Cardiac septum (tissue), 1 donor: Measurements from ENCODE around the gene PSG7. TPM values are rescaled to one million over a fixed set of nuclear protein-coding genes. Genes with fewer than 3 reads are reported as not detected.
"Not testable (repeated sequence)": the region's sequence is repeated elsewhere in the genome, so short reads cannot be mapped to it uniquely, and the experiment has no call there.

Experiments
- DNase-seq: peaks from one replicate; pipeline ENCODE4 v3.0.0-alpha.2; 2020; ENCODE audit warnings: low spot score
- intact Hi-C: fragments of 100-400 bp; cut with DNase I; formaldehyde crosslinking; loops from one replicate; pipeline ENCODE4 v1.14.0; 2022
- total RNA-seq: library from RNA; stranded (reverse); fragmentation: NEBNext Ultra II Directional; extraction: Animal tissue kit (Norgen Biotek cat#: 25700); gene quantifications from one replicate; pipeline ENCODE4 v1.2.1, GENCODE V29; 2021
- donor health status: DM: no; HTN: no; CAD: no.

PSG7 gene
- total RNA-seq, 1 donor from 2014 or later, result not detected

DNA sequence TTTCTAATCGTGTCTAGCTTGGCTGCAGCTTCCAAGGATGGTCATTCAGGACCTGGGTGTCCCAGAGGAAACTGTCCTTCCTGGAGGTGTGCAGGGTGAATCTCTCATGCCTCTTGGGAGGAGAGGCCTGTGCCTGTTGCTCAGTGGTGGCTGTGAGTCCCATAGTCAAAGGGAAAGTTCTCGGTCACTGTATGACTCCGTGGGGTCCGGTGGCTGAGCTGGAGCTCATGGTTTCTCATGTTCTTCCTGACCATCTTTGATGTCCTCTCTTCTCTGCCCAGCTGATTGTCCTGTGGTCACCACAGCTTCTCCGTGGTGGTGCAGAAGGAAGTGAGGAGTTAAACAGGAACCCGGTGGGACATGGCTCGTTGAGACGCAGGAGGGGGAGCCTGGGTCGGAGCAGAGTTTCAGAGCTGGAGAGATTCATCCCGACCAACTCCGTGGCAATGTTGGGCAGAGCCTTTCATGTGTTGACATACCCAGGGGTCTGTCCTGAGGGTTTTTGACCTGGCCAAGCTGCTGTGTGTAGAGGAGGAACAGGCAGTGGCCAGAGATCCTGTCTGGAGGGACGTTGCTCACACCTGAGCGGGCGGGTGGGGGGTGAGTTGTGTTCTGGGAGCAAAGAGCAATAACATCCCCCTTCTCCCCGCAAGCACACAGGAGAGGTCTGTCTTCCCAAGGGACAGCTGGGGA lies 18.5 kb downstream of the PSG7 start:
- intact Hi-C loops, DNase-seq: not testable (repeated sequence)

DNA sequence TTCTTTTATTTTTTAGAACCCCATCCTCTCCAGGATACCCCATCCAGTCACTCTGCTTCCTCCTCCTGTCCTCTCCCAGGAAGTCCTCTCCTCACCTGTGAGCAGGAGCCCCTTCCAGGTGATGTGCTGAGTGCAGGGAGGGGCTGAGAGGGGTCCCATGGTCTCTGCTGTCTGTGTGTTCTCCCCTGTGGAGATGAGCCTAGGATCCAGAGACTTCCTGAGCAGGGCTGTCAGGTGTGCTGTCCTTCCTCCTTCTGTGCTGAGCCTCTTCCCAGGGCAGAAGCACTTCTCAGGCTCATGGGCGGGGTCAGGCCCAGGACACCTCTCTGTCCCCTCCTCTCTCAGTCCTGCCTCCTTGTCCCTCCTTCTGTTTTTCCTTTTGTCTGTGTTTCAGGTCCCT lies 19.4 kb downstream of the PSG7 start, which contains the start of gene PSG6:
TSS of gene PSG6 (minus strand) at position 261 of the 400 bp plus-strand sequence. CDS start at position 159, 102 bp downstream.
- intact Hi-C loops, DNase-seq: not testable (repeated sequence)

DNA sequence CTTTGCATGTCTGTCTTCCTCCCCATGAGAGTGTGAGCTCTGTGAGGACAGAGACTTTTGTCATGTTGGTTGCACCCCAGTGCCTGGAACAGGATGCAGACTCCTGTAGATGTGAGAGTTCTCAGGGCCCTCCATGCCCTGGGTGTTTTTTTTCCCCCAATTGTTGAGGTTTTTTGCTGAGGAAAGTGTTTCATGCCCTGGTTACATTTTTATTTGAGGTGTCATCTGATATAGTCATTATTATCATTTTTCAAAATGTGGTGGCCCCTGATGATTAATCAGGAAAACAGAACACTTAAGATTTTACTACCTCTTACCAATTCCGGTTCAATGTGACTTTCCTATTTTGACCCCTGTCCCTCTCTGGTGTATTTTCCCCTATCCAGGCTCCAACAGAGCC lies 20.1 kb downstream of the PSG7 start:
- DNase-seq, intact Hi-C loops: not testable (repeated sequence)

DNA sequence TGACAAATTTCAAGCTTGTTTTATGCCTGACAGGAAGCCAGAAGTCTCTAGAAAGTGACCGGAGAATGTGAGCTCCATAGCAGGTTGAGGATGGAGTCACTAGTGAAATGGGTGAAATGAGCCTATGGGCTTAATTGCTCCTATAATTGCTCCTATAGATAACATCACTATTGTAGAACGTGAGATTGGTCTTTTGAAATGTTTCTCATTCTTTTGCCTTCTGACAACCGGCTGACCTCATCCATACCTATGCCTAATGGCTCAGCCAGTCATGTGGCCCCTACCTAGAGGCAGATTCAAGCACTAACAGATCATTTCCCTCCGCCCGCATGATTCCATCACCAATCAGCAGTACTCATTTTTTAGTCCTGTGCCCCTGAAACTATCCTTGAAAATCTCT lies 23.5 kb downstream of the PSG7 start:
- intact Hi-C loops, DNase-seq: not testable (repeated sequence)

DNA sequence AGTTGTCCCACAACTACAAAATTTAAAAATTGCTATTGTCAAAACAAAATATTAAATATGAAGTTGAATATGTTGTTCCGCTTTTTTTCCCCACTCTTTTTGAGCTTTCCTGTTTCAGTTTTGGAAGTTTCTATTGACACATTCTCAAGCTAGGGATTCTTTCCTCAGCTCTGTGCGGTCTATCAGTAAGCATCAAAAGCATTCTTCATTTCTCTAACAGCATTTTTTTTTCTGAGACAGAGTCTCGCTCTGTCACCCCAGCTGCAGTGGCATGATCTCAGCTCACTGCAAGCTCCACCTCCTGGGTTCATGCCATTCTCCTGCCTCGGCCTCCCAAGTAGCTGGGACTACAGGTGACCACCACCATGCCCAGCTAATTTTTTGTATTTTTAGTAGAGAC lies 24.1 kb downstream of the PSG7 start:
- DNase-seq, intact Hi-C loops: not testable (repeated sequence)

DNA sequence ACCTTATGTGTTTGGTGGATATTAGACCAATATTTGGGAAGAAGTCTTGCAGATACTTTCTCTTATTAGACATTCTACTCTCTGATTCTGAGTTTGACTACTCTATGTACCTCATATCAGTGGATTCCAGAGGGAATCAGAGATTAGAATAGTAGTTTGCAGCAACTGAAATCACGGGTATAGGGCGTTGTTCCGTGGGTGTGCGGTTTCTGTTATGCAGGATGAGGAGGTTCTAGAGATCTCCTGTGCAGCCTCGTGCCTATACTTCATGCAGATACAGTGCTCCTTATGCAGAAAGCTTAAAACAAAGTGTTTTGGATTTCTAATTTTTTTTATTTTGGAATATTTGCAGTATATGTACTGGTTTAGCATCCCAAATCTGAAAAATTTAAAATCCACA lies 25.3 kb downstream of the PSG7 start:
- intact Hi-C loops, DNase-seq: not testable (repeated sequence)

DNA sequence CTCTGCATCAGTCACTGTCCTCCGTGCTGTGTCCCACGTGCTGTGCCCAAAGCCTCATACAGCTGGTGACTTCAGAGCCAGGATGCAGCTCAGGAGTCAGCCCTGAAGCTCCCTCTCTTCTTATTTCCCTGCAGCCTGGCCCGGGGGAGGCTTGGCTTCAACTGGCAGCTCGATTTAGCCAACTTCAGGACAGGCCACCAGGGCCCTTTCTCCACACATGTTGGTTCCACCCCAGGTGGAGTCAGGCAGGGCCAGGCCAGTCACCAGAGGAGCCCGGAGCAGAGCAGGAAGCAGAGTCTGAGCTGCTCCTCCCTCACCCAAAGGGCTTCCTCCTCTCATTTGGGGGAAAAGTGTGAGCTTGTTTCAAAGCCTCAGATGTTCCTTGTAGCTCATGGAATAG lies 30.8 kb downstream of the PSG7 start:
- intact Hi-C loops, DNase-seq: not testable (repeated sequence)

DNA sequence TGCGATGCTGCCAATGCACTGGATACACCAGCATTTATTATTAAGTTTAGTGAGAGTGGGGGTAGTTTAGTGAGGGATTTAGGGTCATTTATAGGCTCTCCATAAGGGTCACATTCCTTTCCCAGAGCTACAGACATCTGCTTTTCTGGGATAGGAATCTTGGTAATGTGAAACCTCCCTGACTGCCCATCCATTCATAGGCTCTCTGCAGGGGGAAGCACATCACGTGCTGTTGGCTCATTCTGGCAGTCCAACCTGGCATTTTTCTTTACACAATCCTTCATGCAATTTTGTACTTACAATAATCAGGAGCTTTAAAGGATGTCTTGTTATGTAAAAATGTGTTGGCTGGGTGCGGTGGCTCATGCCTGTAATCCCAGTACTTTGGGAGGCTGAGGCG lies 36.4 kb downstream of the PSG7 start:
- DNase-seq, intact Hi-C loops: not testable (repeated sequence)

DNA sequence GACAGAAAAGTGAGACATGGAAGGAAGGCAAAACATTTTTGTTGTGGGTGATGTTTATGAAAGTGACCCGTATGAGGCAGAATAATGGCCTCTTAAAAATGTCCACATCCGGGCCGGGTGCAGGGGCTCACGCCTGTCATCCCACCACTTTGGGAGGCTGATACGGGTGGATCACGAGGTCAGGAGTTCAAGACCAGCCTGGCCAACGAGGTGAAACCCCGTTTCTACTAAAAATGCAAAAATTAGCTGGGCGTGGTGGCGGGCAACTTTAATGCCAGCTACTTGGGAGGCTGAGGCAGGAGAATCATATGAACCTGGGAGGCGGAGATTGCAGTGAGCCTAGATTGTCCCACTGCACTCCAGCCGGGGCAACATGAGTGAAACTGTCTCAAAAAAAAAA lies 37.3 kb downstream of the PSG7 start:
- intact Hi-C loops, result not testable (repeated sequence)

DNA sequence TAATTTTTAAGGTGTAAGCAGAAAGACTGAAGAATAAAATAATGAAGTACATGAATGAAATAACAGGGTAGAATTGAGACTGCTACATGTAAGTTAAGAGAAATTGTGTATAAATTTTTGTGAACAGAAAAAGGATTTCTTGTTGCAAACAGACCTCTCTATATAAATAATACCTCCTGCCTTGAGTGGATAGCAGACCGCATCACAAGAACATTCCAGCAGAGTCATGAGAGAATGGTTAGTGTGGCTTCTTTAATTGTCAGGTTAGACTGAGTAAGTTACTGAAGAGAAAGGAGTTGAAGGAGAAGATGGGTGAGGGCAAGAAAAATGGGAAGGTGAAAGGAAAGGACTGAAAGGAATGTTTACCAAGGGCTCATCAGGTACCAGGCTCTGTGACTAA lies 37.9 kb downstream of the PSG7 start:
- DNase-seq, intact Hi-C loops: not testable (repeated sequence)

More for the DNA sequence above, 37.3 kb downstream of the PSG7 start:
- not testable (repeated sequence) for DNase-seq

DNA sequence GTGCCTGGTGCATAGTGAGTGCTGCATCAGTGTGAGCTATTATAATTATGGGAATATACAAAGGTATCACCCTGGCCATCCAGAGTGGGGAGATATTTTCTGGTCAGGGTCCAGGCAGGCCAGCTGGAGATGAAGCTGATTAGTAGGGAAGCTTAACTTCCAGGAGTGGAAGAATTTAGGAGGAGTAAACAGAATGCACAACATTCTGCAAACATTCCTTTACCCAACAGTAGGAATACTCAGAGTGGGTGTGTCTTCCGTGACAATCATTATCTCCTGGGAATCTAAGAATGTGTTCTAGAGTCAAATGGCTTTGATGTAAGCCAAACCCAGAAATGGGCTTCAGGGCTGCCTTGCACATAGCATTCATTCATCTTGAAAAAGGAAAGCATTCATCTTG lies 38.4 kb downstream of the PSG7 start:
- DNase-seq, intact Hi-C loops: not testable (repeated sequence)

DNA sequence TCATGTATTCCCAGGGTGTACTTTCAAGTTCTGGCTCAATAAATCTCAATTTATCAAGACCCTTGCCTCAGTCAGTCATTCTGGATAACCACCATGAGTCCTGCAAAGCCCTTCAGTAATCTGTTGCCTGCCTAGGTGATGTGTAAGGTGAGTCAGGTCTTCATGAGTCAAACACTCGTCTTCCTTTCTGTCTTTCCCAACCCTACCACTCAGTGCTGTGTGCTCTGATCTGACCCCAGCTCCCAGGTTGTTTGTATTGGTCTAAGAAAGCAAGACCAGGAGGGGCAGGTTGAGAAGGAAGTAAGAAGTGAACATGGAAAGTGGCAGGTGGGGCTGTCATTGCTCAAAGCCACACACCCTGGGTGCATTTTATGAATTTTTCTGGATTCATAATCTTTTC lies 39.3 kb downstream of the PSG7 start:
- DNase-seq, intact Hi-C loops: not testable (repeated sequence)

DNA sequence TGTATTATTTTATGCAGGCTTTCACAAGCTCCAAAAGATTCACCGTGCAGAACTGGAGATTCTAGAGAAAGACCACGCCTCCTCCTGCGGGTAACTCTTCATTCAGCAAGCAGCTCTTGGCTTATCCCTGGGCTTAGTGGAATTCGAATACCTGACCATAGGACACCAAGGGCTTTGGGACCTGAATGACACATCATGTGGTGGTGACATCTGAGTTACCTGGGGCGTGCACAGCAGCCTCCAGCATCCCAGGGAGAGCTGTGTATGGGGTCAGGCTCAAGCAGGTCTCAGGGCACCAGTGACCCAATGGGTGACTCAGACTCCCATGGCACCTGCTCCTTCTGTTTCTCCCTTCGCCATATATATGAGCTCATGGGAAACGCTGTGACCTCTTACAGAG lies 46.6 kb downstream of the PSG7 start:
- DNase-seq, intact Hi-C loops: not testable (repeated sequence)

DNA sequence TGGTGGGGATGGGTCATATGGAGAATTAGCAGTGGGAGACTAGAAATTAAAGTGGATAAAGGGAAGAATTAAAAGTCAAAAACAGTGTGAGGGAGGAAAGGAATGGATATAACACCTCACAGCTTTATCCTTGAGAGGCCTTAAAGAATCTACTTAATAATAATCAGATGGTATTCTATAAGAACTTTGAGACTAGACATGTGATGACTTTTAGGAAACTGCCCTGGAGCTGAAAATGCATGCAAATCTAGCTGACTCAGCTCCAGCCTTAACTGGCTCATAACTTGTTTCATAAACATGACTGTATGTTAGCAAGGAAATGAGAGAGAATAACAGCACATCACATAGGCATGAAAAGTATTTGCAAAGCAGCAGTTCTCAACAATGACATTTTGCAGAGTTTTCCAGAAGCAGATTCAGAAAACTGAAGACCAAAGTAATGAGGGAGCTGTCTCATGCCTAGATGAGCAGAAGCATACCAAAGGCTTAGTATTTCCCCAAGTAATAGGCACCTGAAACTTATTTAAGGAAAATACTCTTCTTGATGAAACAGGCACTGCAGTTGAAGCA lies 49.0 kb downstream of the PSG7 start:
- DNase-seq, intact Hi-C loops: not testable (repeated sequence)

DNA sequence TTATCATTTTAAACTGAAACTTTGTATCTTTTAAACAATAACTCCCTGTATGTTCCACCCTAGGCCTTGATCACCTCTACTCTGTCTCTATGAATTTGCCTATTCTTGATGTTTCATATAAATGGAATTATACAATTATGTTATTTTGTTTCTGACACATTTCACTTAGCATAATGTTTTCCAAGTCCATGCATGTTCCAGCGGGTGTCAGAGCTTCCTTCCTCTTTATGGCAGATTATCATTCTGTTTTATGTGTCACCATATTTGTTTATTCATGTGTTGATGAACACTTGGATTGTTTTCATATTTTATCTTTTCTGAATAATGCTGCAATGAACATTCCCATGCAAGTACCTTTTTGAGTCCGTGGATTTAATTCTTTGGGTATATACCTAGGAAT lies 54.3 kb downstream of the PSG7 start:
- intact Hi-C loops, DNase-seq: not testable (repeated sequence)

DNA sequence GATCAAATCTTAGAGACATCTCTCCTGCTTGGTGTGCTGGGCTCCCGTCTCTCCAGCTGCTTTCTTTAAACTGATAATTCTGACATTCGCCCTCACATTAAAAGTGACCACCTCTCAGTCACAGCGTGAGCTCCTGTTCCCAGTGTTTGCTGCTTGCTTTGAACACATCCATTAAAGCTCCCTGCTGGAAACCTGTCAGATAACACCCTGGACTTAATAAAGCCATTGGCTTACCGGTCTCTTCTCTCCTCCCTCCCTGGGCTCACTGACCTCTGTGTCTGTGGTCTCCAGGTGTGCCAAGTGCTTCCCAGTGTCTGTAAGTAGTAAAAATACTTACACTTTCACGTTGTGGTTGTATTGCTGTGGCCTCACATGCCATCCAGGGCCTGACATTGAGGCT lies 55.0 kb downstream of the PSG7 start:
- intact Hi-C loops, DNase-seq: not testable (repeated sequence)

DNA sequence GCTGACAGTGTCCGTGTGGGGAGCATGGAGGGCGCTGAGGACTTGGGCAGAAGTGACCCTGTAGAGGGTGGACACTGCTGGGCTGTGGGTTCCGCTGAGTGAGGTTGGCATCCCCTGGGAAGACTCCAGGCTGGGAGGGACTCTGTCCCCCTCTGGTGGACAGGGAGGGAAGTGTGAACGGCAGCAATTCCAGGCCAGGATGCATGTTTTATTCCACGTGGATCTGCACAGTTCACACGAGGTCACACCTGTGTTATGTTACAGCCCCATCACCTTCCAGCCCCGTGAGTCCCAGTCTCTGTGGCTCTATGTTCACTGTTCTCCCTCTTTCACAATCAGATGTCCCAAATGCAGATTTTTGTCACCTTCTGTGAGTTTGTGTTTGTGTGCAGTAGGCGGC lies 55.7 kb downstream of the PSG7 start:
- intact Hi-C loops, DNase-seq: not testable (repeated sequence)

DNA sequence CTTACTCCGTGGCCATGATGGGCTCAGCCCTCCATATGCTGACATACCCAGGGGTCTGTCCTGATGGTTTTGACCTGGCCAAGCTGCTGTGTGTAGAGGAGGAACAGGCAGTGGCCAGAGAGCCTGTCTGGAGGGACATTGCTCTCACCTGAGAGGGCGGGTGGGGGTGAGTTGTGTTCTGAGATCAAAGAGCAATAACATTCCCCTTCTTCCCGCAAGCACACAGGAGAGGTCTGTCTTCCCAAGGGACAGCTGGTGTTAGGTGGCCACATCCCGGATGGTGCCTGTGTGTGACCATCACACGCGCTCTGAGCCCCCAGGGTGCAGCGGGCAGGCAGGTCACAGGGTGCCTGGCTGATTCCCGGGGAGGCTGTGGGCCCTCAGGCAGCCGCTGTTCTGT lies 56.4 kb downstream of the PSG7 start:
- intact Hi-C loops, DNase-seq: not testable (repeated sequence)

DNA sequence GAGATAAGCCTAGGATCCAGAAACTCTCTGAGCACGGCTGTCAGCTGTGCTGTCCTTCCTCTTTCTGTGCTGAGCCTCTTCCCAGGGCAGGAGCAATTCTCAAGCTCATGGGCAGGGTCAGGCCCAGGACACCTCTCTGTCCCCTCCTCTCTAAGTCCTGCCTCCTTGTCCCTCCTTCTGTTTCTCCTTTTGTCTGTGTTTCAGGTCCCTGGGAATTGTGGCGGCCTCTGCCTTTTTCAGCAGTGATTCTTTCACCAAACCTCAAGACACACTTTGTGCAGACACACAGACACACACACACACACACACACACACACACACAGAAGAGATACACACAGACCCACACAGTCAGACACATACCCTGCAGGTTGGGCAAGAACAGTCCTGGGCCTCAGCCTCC lies 57.4 kb downstream of the PSG7 start, which contains the start of gene PSG1:
TSS of gene PSG1 (minus strand) at position 101 of the 400 bp plus-strand sequence. CDS start 132 bp downstream, outside the sequence.
- intact Hi-C loops, result no loop called here
- DNase-seq, result no peak

DNA sequence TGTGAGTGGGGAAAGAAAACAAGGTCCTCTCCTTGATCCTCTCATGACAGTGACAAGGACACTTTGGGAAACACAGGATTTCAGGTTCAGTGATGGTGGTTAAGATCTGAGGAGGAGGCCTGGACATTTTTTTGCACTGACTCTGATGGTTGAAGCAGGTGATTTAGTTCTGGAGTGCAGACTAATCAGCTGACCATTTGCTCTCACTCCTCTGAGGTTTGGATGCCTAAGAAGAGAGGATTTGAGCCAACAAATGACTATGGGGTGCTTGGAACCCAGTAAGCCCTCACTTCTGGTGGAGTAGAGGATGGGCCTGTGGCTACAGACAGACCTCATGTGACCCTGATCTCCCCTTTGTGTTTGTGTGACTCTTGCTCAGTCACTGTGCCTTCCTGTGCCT lies 60.4 kb downstream of the PSG7 start:
- DNase-seq, intact Hi-C loops: not testable (repeated sequence)

DNA sequence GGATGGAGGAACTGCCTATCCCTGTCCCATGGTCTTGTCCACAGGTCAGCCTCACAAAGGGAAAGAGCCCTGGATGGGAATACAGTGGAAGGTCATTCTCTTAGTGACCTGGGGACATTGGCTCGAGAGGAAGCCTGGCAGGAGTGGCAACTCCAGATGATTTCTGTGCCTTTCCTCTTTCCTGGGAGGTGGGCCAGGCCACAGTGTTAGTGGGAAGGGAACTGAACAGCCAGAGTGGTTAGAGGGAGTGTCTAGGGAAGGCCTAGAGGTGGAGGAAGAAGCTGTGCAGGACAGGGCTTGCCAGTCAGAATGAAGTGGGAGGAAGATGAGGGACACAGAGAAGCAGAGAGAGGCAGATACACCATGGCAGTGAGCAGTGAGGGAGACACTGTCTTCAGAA lies 61.1 kb downstream of the PSG7 start:
- DNase-seq, intact Hi-C loops: not testable (repeated sequence)
